HepG2 (cell line): ENCODE results near the gene DPH2. TPM values are rescaled to one million over a fixed set of nuclear protein-coding genes. Genes with fewer than 3 reads are reported as not detected.

Experiments
- BRD4 ChIP-seq: sonication (generic); formaldehyde crosslinking; IDR thresholded peaks from 2 replicates; pipeline ENCODE4 v1.4.0; 2020; ENCODE audit warnings: missing genetic modification reagents
- FOXC1 ChIP-seq: sonication (generic); formaldehyde crosslinking; IDR thresholded peaks from 2 replicates; pipeline ENCODE4 v1.8.0; 2022; ENCODE audit warnings: mild to moderate bottlenecking, missing genetic modification reagents, borderline replicate concordance
- FOXJ3 ChIP-seq: sonication (generic); formaldehyde crosslinking; IDR thresholded peaks from 2 replicates; pipeline ENCODE4 v1.4.0; 2020; ENCODE audit warnings: missing genetic modification reagents, mild to moderate bottlenecking, borderline replicate concordance
- GFI1 ChIP-seq: sonication (generic); formaldehyde crosslinking; IDR thresholded peaks from 2 replicates; pipeline ENCODE4 v1.5.0; 2020; ENCODE audit warnings: missing genetic modification reagents, mild to moderate bottlenecking, borderline replicate concordance
- MYC ChIP-seq: sonication (generic); formaldehyde crosslinking; IDR thresholded peaks from 2 replicates; pipeline ENCODE4 v1.9.0; 2021; ENCODE audit warnings: missing genetic modification reagents, borderline replicate concordance
- RFX3 ChIP-seq: IDR thresholded peaks from 2 replicates; pipeline ENCODE4 v1.6.1; 2016; ENCODE audit warnings: missing biosample characterization, missing genetic modification reagents
- ZFAT ChIP-seq: sonication (generic); formaldehyde crosslinking; conservative IDR thresholded peaks from 2 replicates; pipeline ENCODE4 v1.8.1; 2023; ENCODE audit warnings: missing genetic modification reagents, inconsistent platforms
- ZNF75D ChIP-seq: sonication (generic); formaldehyde crosslinking; IDR thresholded peaks from 2 replicates; pipeline ENCODE4 v1.8.1; 2023; ENCODE audit warnings: missing genetic modification reagents, mild to moderate bottlenecking, borderline replicate concordance
- ZNF790 ChIP-seq: sonication (generic); formaldehyde crosslinking; IDR thresholded peaks from 2 replicates; pipeline ENCODE4 v1.8.0; 2022; ENCODE audit warnings: missing genetic modification reagents, mild to moderate bottlenecking, borderline replicate concordance
- ZSCAN31 ChIP-seq: sonication (generic); formaldehyde crosslinking; IDR thresholded peaks from 2 replicates; pipeline ENCODE4 v1.5.0; 2020; ENCODE audit warnings: low read depth, mild to moderate bottlenecking, missing genetic modification reagents
- polyA plus RNA-seq, 8 experiments: library from polyadenylated mRNA; depleted of rRNA in 3 of 8; stranded (reverse) in 7 of 8; unstranded in 1 of 8; fragments of >200 nt; fragmentation: Illumina TruSeq in 4 of 8; extraction: Trizol in 4 of 8; gene quantifications; 2 replicates each; pipeline versions ENCODE4 v1.2.1 to v1.2.3, GENCODE V29; 2011 to 2016; ENCODE audit warnings: low read depth in 4 of 8, missing spikeins in 1 of 8, mixed read lengths in 1 of 8; ENCODE audit not compliant: insufficient read depth in 1 of 8
- total RNA-seq, 5 experiments: library from RNA; depleted of rRNA; stranded (reverse); fragments of >200 nt; fragmentation: Illumina TruSeq; extraction: Trizol; gene quantifications; 2 replicates each; pipeline ENCODE4 v1.2.3, GENCODE V29; 2016; ENCODE audit warnings: low read depth in 1 of 5
- TF ChIP-seq, protein P1 (sequence below): sonication (generic); formaldehyde crosslinking; IDR thresholded peaks from one replicate; pipeline ENCODE4 v1.5.1; 2020; ENCODE audit warnings: mild to moderate bottlenecking, missing genetic modification reagents; ENCODE audit errors: not compliant biosample characterization
- TF ChIP-seq, protein P2 (sequence below): sonication (generic); formaldehyde crosslinking; IDR thresholded peaks from 2 replicates; pipeline ENCODE4 v1.4.0; 2020; ENCODE audit warnings: missing genetic modification reagents, borderline replicate concordance
- TF ChIP-seq, protein P3 (sequence below): sonication (generic); formaldehyde crosslinking; IDR thresholded peaks from 2 replicates; pipeline ENCODE4 v1.8.1; 2023; ENCODE audit warnings: mild to moderate bottlenecking, moderate library complexity, missing genetic modification reagents

Gene DPH2
- total and polyA plus RNA-seq, 2 of the 13 experiments (the other 11 are each of a cell fraction or from before 2014, with no cell fraction given) = 32.2 to 38.3 TPM

DNA sequence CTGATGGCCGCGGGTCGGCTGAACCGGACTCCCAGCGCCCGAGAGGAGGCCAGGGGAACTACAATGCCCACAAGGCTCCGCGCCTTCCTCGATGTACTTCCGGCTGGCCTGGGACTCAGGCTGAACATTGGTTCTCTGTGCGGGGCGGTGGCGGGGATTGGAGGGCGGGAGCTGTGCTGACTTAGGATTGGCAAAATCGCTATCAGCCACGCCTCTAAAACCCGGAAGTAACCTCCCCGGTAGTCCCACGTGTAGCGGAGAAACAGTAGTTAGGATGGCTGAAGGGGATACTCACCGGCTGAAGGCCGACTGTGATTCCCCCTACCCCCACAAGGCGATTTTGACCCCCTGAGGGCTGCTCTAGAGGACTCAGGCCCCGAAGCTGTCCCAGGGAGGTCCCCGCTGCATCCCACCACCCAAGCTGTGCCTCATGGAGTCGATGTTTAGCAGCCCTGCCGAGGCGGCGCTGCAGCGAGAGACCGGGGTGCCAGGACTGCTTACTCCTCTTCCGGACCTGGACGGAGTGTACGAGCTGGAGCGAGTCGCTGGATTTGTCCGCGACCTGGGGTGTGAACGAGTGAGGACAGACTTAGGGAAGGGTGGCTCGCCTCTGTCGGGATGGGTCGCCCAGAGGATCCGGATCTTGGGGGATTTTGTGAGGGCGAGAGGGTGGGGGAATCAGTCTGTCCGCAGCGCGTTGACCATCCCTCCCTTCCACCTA, at the start of gene DPH2 (continued):
- TF ChIP-seq, protein P1, sequence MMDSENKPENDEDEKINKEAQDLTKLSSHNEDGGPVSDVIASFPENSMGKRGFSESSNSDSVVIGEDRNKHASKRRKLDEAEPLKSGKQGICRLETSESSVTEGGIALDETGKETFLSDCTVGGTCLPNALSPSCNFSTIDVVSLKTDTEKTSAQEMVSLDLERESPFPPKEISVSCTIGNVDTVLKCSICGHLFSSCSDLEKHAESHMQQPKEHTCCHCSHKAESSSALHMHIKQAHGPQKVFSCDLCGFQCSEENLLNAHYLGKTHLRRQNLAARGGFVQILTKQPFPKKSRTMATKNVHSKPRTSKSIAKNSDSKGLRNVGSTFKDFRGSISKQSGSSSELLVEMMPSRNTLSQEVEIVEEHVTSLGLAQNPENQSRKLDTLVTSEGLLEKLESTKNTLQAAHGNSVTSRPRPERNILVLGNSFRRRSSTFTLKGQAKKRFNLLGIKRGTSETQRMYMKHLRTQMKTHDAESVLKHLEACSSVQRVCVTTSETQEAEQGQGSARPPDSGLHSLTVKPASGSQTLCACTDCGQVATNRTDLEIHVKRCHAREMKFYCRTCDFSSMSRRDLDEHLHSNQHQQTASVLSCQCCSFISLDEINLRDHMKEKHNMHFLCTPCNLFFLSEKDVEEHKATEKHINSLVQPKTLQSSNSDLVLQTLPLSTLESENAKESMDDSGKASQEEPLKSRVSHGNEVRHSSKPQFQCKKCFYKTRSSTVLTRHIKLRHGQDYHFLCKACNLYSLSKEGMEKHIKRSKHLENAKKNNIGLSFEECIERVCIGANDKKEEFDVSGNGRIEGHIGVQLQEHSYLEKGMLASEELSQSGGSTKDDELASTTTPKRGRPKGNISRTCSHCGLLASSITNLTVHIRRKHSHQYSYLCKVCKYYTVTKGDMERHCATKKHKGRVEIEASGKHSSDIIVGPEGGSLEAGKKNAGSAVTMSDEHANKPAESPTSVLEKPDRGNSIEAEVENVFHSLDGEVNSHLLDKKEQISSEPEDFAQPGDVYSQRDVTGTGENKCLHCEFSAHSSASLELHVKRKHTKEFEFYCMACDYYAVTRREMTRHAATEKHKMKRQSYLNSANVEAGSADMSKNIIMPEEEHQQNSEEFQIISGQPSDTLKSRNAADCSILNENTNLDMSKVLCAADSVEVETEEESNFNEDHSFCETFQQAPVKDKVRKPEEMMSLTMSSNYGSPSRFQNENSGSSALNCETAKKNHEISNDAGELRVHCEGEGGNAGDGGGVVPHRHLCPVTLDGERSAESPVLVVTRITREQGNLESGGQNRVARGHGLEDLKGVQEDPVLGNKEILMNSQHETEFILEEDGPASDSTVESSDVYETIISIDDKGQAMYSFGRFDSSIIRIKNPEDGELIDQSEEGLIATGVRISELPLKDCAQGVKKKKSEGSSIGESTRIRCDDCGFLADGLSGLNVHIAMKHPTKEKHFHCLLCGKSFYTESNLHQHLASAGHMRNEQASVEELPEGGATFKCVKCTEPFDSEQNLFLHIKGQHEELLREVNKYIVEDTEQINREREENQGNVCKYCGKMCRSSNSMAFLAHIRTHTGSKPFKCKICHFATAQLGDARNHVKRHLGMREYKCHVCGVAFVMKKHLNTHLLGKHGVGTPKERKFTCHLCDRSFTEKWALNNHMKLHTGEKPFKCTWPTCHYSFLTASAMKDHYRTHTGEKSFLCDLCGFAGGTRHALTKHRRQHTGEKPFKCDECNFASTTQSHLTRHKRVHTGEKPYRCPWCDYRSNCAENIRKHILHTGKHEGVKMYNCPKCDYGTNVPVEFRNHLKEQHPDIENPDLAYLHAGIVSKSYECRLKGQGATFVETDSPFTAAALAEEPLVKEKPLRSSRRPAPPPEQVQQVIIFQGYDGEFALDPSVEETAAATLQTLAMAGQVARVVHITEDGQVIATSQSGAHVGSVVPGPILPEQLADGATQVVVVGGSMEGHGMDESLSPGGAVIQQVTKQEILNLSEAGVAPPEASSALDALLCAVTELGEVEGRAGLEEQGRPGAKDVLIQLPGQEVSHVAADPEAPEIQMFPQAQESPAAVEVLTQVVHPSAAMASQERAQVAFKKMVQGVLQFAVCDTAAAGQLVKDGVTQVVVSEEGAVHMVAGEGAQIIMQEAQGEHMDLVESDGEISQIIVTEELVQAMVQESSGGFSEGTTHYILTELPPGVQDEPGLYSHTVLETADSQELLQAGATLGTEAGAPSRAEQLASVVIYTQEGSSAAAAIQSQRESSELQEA (CRISPR knock-in tag) = no peak
- TF ChIP-seq GFI1 (CRISPR knock-in tag) (no peak), FOXC1 (CRISPR knock-in tag) (no peak), ZFAT (CRISPR knock-in tag) (no peak), MYC (CRISPR knock-in tag) (peak; percentile 86), ZSCAN31 (CRISPR knock-in tag) (no peak), BRD4 (CRISPR knock-in tag) (0 out of 2 replicates have a peak, but pooled peaks have one; percentile 14), FOXJ3 (no peak), ZNF790 (CRISPR knock-in tag) (no peak), RFX3 (CRISPR knock-in tag) (no peak), ZNF75D (no peak)
- TF ChIP-seq, protein P2, sequence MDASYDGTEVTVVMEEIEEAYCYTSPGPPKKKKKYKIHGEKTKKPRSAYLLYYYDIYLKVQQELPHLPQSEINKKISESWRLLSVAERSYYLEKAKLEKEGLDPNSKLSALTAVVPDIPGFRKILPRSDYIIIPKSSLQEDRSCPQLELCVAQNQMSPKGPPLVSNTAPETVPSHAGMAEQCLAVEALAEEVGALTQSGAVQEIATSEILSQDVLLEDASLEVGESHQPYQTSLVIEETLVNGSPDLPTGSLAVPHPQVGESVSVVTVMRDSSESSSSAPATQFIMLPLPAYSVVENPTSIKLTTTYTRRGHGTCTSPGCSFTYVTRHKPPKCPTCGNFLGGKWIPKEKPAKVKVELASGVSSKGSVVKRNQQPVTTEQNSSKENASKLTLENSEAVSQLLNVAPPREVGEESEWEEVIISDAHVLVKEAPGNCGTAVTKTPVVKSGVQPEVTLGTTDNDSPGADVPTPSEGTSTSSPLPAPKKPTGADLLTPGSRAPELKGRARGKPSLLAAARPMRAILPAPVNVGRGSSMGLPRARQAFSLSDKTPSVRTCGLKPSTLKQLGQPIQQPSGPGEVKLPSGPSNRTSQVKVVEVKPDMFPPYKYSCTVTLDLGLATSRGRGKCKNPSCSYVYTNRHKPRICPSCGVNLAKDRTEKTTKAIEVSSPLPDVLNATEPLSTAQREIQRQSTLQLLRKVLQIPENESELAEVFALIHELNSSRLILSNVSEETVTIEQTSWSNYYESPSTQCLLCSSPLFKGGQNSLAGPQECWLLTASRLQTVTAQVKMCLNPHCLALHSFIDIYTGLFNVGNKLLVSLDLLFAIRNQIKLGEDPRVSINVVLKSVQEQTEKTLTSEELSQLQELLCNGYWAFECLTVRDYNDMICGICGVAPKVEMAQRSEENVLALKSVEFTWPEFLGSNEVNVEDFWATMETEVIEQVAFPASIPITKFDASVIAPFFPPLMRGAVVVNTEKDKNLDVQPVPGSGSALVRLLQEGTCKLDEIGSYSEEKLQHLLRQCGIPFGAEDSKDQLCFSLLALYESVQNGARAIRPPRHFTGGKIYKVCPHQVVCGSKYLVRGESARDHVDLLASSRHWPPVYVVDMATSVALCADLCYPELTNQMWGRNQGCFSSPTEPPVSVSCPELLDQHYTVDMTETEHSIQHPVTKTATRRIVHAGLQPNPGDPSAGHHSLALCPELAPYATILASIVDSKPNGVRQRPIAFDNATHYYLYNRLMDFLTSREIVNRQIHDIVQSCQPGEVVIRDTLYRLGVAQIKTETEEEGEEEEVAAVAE = no peak
- TF ChIP-seq, protein P3, sequence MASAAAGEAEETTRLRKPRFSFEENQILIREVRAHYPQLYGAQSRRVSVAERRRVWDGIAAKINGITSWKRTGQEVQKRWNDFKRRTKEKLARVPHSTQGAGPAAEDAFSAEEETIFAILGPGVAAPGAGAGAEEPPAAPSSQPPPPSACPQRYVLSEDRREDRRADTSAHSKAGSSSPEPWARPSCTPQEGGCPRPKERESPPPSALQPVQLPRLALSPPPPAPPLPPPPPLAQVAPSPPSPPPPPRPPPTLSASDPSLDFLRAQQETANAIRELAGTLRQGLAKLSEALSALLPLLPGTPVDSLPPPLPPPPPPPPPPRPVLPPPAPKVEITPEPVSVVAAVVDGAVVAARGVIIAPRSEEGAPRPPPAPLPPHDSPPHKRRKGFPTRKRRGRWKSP = 0 out of 2 replicates have a peak, but pooled peaks have one; percentile 26
